Caco-2 (cell line): ENCODE measurements around the gene CCDC158. TPM values are rescaled to one million over a fixed set of nuclear protein-coding genes. Genes with fewer than 3 reads are reported as not detected.

Experiments
- BruUV-seq: library from RNA; stranded (reverse); fragments of 400-500 nt; replicated peaks from 2 replicates; lab custom pipeline; 2021; lab: Mats Ljungman, UMichigan
- CTCF ChIA-PET: fragments of 300-600 bp; sonication (Branson Sonifier 250); formaldehyde crosslinking; loops from one replicate; lab custom pipeline; 2022; ENCODE audit warnings: antibody characterized with exemption; lab: Charles Lee
- POLR2A ChIA-PET: fragments of 300-600 bp; sonication (Branson Sonifier 250); formaldehyde crosslinking; loops from one replicate; lab custom pipeline; 2022; ENCODE audit warnings: antibody characterized with exemption; lab: Charles Lee
- DNase-seq, 2 experiments: peaks; one replicate each; pipeline versions ENCODE4 v3.0.0 to v3.0.0-alpha.2; 2020 to 2022
- H3K27me3 ChIP-seq: replicated peaks from 2 replicates; pipeline ENCODE4 v1.6.0; 2011; ENCODE audit warnings: low read length; ENCODE audit not compliant: control insufficient read depth, insufficient read depth
- H3K36me3 ChIP-seq: 2 replicates; pipeline ENCODE4 v1.5.1; 2011; ENCODE audit warnings: low read length; ENCODE audit not compliant: control insufficient read depth, insufficient read depth
- H3K4me1 ChIP-seq: fragments of 250-450 bp; sonication (Bioruptor Pico); 2 replicates; pipeline ENCODE4 v1.5.1; 2020; ENCODE audit warnings: mild to moderate bottlenecking
- H3K4me3 ChIP-seq: 2 replicates; pipeline ENCODE4 v1.5.1; 2011; ENCODE audit warnings: low read depth, mild to moderate bottlenecking, control low read depth, low read length
- H3K9me3 ChIP-seq: fragments of 250-450 bp; sonication (Bioruptor Pico); 2 replicates; pipeline ENCODE4 v1.5.1; 2020; ENCODE audit warnings: mild to moderate bottlenecking, moderate library complexity
- H3K27ac Mint-ChIP-seq: one replicate; pipeline ENCODE4 v1.8.0; 2022; ENCODE audit warnings: mixed read lengths; ENCODE audit not compliant: unreplicated experiment
- H3K27me3 Mint-ChIP-seq: one replicate; pipeline ENCODE4 v1.8.0; 2022; ENCODE audit warnings: mixed read lengths; ENCODE audit not compliant: insufficient read depth, unreplicated experiment
- H3K36me3 Mint-ChIP-seq: one replicate; pipeline ENCODE4 v1.8.0; 2022; ENCODE audit warnings: mild to moderate bottlenecking, mixed read lengths; ENCODE audit not compliant: insufficient read depth, unreplicated experiment
- H3K4me1 Mint-ChIP-seq: one replicate; pipeline ENCODE4 v1.8.0; 2022; ENCODE audit warnings: low read depth, mixed read lengths; ENCODE audit not compliant: unreplicated experiment
- H3K4me3 Mint-ChIP-seq: one replicate; pipeline ENCODE4 v1.8.0; 2022; ENCODE audit warnings: mild to moderate bottlenecking, moderate library complexity, mixed read lengths; ENCODE audit not compliant: unreplicated experiment
- H3K9me3 Mint-ChIP-seq: one replicate; pipeline ENCODE4 v1.8.0; 2022; ENCODE audit warnings: mixed read lengths; ENCODE audit not compliant: unreplicated experiment
- intact Hi-C: fragments of 100-400 bp; cut with micrococcal nuclease; formaldehyde crosslinking; loops from one replicate; pipeline ENCODE4 v1.10.0; 2022; ENCODE audit not compliant: unreplicated experiment
- total RNA-seq: library from RNA; stranded (reverse); gene quantifications from 2 replicates; pipeline ENCODE4 v1.2.3, GENCODE V29; 2022
- TF ChIP-seq, protein P1 (sequence below), 2 experiments: fragments of 200-600 bp in 1 of 2; IDR thresholded peaks; 1 replicate in 1 of 2; 2 replicates in 1 of 2; pipeline versions ENCODE4 v1.5.1 to v1.8.0; 2011 to 2022; ENCODE audit warnings: antibody characterized with exemption in 1 of 2, control low read depth in 1 of 2, inconsistent platforms in 1 of 2, low read depth in 1 of 2, low read length in 1 of 2, mild to moderate bottlenecking in 1 of 2, moderate library complexity in 1 of 2; ENCODE audit not compliant: insufficient read depth in 1 of 2, severe bottlenecking in 1 of 2, unreplicated experiment in 1 of 2

The CCDC158 gene
- total RNA-seq, 1 experiment from 2014 or later, result 0.39 TPM

DNA sequence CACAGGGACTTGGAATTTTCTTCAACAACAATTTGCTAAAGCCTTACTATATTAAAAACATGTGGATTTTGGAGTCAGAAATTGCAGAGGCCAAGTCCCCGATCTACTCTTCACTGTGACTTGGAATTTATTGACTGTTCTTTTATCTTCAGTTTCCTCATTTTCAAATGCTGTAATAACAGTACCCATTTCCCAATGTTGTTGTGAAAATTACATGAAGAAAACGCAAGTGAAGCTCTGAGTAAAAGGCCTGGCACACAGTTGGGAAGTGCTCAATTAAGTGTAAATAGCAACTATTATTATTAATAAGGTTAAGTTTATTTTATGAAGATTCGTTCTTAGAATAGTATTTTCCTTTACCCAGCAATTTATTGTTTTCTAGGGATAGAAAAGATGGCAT, 98.7 kb downstream of the CCDC158 start:
- Mint-ChIP-seq H3K4me1 (no peaks in the 10 kb centered on the region), H3K9me3 (peaks cover 26% of the 10 kb centered on the region), H3K36me3 (no peaks in the 10 kb centered on the region), H3K27me3 (no peaks in the 10 kb centered on the region), H3K27ac (no peak overlapping the region), H3K4me3 (no peak overlapping the region)
- Histone ChIP-seq H3K36me3 (no peaks in the 10 kb centered on the region), H3K4me1 (no peaks in the 10 kb centered on the region), H3K9me3 (peaks cover 9% of the 10 kb centered on the region), H3K27me3 (no peaks in the 10 kb centered on the region), H3K4me3 (no peak overlapping the region)
- BruUV-seq, result no TSS peak
- intact Hi-C loops, result no loop called here
- CTCF ChIA-PET, result no interaction called here
- TF ChIP-seq, protein P1, sequence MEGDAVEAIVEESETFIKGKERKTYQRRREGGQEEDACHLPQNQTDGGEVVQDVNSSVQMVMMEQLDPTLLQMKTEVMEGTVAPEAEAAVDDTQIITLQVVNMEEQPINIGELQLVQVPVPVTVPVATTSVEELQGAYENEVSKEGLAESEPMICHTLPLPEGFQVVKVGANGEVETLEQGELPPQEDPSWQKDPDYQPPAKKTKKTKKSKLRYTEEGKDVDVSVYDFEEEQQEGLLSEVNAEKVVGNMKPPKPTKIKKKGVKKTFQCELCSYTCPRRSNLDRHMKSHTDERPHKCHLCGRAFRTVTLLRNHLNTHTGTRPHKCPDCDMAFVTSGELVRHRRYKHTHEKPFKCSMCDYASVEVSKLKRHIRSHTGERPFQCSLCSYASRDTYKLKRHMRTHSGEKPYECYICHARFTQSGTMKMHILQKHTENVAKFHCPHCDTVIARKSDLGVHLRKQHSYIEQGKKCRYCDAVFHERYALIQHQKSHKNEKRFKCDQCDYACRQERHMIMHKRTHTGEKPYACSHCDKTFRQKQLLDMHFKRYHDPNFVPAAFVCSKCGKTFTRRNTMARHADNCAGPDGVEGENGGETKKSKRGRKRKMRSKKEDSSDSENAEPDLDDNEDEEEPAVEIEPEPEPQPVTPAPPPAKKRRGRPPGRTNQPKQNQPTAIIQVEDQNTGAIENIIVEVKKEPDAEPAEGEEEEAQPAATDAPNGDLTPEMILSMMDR (IDR thresholded peaks at IDR 0.05; ENCODE audit: insufficient read depth in 1 of 2, low read depth in 1 of 2, low read length in 1 of 2, severe bottlenecking in 1 of 2, unreplicated experiment in 1 of 2), result no peak
- no peak for DNase-seq
- POLR2A ChIA-PET, result no interaction called here

DNA sequence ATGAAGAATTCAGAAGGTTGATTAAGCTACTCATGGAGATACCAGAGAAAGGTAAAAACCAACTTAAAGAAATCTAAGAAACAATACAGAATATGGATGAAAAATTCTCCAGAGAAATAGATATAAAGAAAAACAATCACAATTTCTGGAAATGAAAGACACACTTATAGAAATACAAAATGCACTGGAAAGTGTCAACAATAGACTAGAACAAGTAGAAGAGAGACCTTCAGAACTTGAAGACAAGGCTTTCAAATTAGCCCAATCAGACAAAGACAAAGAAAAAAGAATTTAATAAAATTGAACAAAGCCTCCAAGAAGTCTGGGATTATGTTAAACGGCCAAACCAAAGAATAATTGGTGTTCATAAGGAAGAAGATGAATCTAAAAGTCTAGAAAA, 104.8 kb downstream of the CCDC158 start:
- Mint-ChIP-seq H3K9me3 (peaks cover 26% of the 10 kb centered on the region), H3K27me3 (no peaks in the 10 kb centered on the region), H3K4me1 (no peaks in the 10 kb centered on the region), H3K36me3 (peaks cover 6% of the 10 kb centered on the region), H3K27ac (no peak overlapping the region), H3K4me3 (no peak overlapping the region)
- Histone ChIP-seq H3K27me3 (no peaks in the 10 kb centered on the region), H3K4me3 (no peak overlapping the region), H3K4me1 (no peaks in the 10 kb centered on the region), H3K36me3 (no peaks in the 10 kb centered on the region), H3K9me3 (peaks cover 10% of the 10 kb centered on the region)
- no TSS peak for BruUV-seq
- TF ChIP-seq, protein P1 (IDR thresholded peaks at IDR 0.05; ENCODE audit: insufficient read depth in 1 of 2, low read depth in 1 of 2, low read length in 1 of 2, severe bottlenecking in 1 of 2, unreplicated experiment in 1 of 2), result no peak
- ChIA-PET POLR2A (no interaction called here), CTCF (no interaction called here)
- intact Hi-C loops, result no loop called here
- DNase-seq, result no peak

DNA sequence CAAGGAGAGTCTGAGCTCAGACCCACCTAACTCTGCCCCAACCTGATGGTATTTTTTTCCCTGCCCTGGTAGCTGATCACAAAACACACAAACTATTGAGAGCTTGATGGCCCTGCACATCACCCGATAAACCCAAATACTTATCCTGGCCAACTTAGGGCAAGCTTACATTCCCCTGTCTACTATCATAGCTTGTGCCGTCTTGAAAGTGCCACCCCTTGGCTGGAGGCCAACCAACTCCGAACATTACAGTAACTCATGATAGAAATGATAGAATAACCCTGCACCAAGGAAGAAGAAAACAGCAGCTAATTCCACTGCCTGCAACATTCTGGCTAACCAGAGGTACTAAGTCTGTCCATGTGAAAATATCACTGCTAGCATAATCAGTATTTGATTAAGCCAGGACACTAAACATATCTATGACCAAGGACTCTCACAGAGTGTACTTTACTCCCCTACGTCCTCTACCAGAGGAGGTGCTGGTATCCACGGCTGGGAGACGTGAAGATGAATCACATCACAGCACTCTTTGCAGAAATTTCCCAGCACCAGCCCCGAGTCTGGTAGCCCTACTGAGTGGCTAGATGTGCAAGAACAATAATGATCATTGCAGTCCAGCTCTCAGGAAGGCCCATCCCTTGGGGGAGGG, 105.5 kb downstream of the CCDC158 start:
- Histone ChIP-seq H3K27me3 (no peaks in the 10 kb centered on the region), H3K4me1 (no peaks in the 10 kb centered on the region), H3K36me3 (no peaks in the 10 kb centered on the region), H3K4me3 (no peak overlapping the region), H3K9me3 (peaks cover 10% of the 10 kb centered on the region)
- ChIA-PET POLR2A (interaction anchor here (0.6 kb wide), 1 partner anchor 30 kb away, joined by 4 read pairs; no protein-coding TSS in a partner anchor), CTCF (no interaction called here)
- no peaks in the 10 kb centered on the region for H3K27me3 Mint-ChIP-seq
- peaks cover 26% of the 10 kb centered on the region for H3K9me3 Mint-ChIP-seq
- intact Hi-C loops, result no loop called here
- no peaks in the 10 kb centered on the region for H3K4me1 Mint-ChIP-seq
- no TSS peak for BruUV-seq
- peaks cover 6% of the 10 kb centered on the region for H3K36me3 Mint-ChIP-seq
- TF ChIP-seq, protein P1 (IDR thresholded peaks at IDR 0.05; ENCODE audit: insufficient read depth in 1 of 2, low read depth in 1 of 2, low read length in 1 of 2, severe bottlenecking in 1 of 2, unreplicated experiment in 1 of 2), result no peak
- H3K27ac Mint-ChIP-seq, result no peak overlapping the region
- H3K4me3 Mint-ChIP-seq, result no peak overlapping the region
- DNase-seq, result no peak
